BE2C (cell line): ENCODE results near the gene ANO9.
"Not testable (repeated sequence)": the region's sequence is repeated elsewhere in the genome, so short reads cannot be mapped to it uniquely, and the experiment has no call there.

Experiments used
- DNase-seq: peaks from one replicate; pipeline ENCODE4 v3.0.0-alpha.2; 2020
- H3K27me3 ChIP-seq: fragments of 250-450 bp; sonication (Bioruptor Pico); 2 replicates; pipeline ENCODE4 v1.5.1; 2020; ENCODE audit warnings: mild to moderate bottlenecking
- H3K36me3 ChIP-seq: fragments of 250-450 bp; sonication (Bioruptor Pico); 2 replicates; pipeline ENCODE4 v1.5.1; 2020; ENCODE audit warnings: mild to moderate bottlenecking
- H3K4me1 ChIP-seq: fragments of 250-450 bp; sonication (Bioruptor Pico); 2 replicates; pipeline ENCODE4 v1.5.1; 2020
- H3K4me3 ChIP-seq: 2 replicates; pipeline ENCODE4 v1.5.1; 2011; ENCODE audit warnings: low read depth, low read length
- H3K9me3 ChIP-seq: fragments of 250-450 bp; sonication (Bioruptor Pico); 2 replicates; pipeline ENCODE4 v1.5.1; 2020
- TF ChIP-seq, protein P1 (sequence below): IDR thresholded peaks from 2 replicates; pipeline ENCODE4 v1.5.1; 2012; ENCODE audit warnings: mild to moderate bottlenecking, low read depth, low read length

ANO9 gene

DNA sequence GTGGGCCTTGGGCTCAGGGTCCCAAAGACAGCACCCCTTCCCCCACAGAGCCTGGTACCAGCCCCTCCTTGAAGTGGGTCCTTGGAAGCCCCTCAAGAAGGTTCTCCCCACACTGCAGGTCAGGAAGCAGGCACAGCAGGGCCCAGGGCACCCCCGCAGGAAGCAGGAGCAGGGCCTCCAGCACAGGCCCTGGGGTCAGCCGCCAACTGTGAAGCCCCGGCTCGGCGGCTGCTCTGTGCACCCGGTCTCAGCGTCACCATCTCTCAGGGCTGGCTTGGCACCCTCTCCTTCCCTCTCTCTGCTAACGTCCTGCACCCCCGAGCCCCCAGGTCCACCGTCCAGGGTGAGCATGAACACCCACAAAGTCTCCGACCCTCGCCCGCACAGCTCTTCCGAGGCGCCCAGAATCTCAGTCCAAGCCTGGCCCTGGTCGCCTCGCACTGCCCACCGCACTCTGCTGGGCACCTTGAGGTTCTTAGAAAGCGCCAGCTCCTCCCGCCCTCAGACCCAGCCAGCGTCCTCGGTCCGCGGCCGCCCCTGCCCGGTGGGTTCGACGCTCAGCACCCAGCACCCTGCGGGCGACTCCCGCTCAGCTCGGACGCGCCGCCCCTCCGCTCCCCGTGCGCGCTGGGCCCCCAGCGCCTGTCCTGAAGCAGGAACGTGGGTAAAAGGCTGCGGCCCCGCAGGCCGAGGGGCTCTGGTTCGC is 25.6 kb downstream of the ANO9 start:
- H3K4me3 ChIP-seq = no peak overlapping the region
- DNase-seq = no peak

DNA sequence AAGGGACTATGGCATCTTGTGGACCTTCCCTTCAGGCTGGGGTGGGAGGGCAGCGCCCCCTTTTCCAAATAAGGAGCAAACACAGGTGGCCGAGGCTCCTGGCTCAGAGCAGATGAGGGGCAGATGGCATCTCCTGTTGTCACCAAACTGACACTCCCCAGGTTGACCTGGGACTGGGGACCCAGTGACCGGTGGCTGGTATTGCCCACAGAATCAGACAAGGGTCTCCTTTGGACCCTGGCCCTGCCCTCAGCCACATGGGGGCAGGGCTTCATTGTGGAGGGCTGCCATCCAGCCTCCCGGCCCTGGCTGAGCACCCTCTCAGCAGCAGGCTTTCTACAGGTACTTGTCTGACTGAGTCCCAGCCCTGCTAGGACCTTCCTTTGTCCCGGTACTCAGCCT is 26.2 kb downstream of the ANO9 start:
- TF ChIP-seq, protein P1, sequence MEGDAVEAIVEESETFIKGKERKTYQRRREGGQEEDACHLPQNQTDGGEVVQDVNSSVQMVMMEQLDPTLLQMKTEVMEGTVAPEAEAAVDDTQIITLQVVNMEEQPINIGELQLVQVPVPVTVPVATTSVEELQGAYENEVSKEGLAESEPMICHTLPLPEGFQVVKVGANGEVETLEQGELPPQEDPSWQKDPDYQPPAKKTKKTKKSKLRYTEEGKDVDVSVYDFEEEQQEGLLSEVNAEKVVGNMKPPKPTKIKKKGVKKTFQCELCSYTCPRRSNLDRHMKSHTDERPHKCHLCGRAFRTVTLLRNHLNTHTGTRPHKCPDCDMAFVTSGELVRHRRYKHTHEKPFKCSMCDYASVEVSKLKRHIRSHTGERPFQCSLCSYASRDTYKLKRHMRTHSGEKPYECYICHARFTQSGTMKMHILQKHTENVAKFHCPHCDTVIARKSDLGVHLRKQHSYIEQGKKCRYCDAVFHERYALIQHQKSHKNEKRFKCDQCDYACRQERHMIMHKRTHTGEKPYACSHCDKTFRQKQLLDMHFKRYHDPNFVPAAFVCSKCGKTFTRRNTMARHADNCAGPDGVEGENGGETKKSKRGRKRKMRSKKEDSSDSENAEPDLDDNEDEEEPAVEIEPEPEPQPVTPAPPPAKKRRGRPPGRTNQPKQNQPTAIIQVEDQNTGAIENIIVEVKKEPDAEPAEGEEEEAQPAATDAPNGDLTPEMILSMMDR = no peak
- H3K27me3 ChIP-seq = peaks cover 34% of the 10 kb centered on the region
- H3K36me3 ChIP-seq = no peaks in the 10 kb centered on the region
- H3K4me1 ChIP-seq = no peaks in the 10 kb centered on the region
- H3K9me3 ChIP-seq = no peaks in the 10 kb centered on the region
- no peak for DNase-seq
- no peak overlapping the region for H3K4me3 ChIP-seq

More for the DNA sequence above, 25.6 kb downstream of the ANO9 start:
- Histone ChIP-seq H3K9me3 (no peaks in the 10 kb centered on the region), H3K36me3 (no peaks in the 10 kb centered on the region), H3K27me3 (peaks cover 34% of the 10 kb centered on the region), H3K4me1 (no peaks in the 10 kb centered on the region)
- TF ChIP-seq, protein P1 = no peak

DNA sequence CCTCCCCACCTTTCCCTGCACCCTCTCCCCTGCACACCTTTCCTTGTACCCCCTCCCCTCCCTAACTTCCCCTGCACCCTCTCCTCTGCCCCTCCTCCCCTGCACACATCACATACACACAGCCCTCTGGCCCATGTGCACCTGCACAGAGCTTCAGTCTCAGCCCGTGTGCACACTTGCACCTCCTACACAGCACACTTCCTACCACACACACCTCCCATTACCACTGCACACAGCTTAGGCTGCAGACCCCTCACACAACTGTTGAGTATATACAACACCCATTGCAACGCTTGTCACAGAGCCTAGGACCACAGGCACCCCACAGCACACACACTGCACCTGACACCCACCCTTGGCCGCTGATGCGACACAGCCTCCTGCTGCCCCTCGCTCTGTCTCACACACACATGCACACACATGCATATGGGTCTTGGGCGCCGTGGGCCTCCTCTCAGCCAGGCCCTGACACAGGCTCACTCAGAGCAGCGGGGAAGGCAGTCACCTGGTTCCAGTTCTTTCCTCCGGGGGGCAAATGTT is 27.4 kb downstream of the ANO9 start:
- H3K9me3 ChIP-seq = no peaks in the 10 kb centered on the region
- no peaks in the 10 kb centered on the region for H3K36me3 ChIP-seq
- no peaks in the 10 kb centered on the region for H3K4me1 ChIP-seq
- TF ChIP-seq, protein P1 = no peak
- H3K4me3 ChIP-seq = no peak overlapping the region
- DNase-seq = no peak
- peaks cover 34% of the 10 kb centered on the region for H3K27me3 ChIP-seq

DNA sequence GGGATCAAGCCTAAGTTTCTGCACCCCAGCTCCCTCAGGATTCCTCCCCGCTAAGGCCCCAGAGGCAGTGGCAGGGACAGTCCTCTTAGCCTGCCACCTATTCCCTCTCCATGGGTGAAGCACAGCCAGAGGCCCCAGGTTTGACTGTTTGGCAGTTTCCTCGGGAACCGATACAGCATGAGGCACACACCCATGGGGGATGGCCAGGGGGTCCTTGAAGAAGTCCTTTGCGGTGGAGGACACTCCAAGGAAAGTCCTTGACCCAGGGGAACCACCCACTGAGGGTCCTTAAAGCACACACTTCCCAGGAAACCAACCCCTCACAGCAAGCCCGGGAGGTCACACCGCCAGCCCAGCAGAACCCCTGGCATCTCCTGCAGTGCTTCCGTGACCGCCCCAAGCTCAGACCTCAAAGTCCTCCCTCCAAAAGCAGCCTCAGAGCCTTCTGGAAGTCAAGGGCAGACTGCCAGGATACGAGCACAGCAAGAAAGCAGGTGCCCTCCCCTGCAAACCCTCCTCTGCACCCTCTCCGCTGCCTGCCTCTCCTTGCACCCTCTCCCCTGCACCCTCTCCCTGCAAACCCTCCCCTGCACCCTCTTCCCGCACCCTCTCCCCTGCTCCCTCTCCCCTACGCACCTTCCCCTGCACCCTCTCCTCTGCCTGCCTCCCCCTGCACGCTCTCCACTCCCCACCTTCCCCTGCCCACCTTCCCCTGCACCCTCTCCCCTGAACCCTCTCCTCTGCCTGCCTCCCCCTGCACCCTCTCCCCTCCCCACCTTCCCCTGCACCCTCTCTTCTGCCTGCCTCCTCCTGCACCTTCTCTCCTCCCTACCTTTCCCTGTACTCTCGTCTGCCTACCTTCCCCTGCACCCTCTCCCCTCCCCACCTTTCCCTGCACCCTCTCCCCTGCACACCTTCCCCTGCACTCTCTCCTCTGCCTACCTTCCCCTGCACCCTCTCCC is 28.4 kb downstream of the ANO9 start:
- DNase-seq = no peak
- no peaks in the 10 kb centered on the region for H3K36me3 ChIP-seq
- H3K9me3 ChIP-seq = no peaks in the 10 kb centered on the region
- H3K4me3 ChIP-seq = no peak overlapping the region
- no peaks in the 10 kb centered on the region for H3K4me1 ChIP-seq
- peaks cover 33% of the 10 kb centered on the region for H3K27me3 ChIP-seq
- TF ChIP-seq, protein P1 = no peak

DNA sequence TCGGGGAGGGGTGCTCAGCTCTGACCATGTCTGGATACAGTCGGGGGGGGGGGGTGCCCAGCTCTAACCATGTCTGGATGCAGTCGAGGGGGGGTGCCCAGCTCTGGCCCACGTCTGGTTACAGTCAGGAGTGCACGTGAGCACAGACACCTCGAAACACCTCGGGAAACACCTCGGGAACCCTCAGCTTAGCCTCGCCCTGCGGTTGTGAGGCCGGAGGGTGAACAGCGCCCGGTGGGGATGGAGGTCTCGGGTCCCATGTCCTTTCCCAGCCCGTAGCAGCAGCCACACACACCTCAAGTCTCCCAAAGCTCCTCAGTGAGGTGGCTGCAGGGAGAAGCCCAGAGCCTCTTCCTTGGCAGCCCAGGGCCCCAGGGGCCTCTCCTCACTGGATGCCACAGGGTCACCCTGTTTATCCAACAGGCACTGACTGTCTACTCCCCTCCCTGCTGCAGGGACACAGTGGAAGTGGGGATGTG is 29.1 kb downstream of the ANO9 start:
- H3K9me3 ChIP-seq = no peaks in the 10 kb centered on the region
- no peaks in the 10 kb centered on the region for H3K36me3 ChIP-seq
- H3K4me3 ChIP-seq = no peak overlapping the region
- H3K27me3 ChIP-seq = peaks cover 25% of the 10 kb centered on the region
- H3K4me1 ChIP-seq = no peaks in the 10 kb centered on the region
- DNase-seq = no peak
- TF ChIP-seq, protein P1 = no peak

DNA sequence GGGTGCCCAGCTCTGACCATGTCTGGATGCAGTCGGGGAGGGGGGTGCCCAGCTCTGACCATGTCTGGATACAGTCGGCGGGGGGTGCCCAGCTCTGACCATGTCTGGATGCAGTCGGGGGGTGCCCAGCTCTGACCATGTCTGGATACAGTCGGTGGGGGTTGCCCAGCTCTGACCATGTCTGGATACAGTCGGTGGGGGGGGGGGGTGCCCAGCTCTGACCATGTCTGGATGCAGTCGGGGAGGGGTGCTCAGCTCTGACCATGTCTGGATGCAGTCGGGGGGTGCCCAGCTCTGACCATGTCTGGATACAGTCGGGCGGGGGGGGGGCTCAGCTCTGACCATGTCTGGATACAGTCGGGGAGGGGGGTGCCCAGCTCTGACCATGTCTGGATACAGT is 30.3 kb downstream of the ANO9 start:
- not testable (repeated sequence) for H3K9me3 ChIP-seq, H3K4me1 ChIP-seq, H3K4me3 ChIP-seq, H3K36me3 ChIP-seq, DNase-seq
- peaks cover 14% of the 10 kb centered on the region for H3K27me3 ChIP-seq

DNA sequence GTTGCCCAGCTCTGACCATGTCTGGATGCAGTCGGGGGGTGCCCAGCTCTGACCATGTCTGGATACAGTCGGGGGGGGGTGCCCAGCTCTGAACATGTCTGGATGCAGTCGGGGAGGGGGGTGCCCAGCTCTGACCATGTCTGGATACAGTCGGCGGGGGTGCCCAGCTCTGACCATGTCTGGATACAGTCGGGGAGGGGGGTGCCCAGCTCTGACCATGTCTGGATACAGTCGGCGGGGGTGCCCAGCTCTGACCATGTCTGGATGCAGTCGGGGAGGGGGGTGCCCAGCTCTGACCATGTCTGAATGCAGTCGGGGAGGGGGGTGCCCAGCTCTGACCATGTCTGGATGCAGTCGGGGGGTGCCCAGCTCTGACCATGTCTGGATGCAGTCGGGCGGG is 31.1 kb downstream of the ANO9 start:
- not testable (repeated sequence) for H3K36me3 ChIP-seq, H3K4me1 ChIP-seq, H3K4me3 ChIP-seq, DNase-seq, H3K27me3 ChIP-seq, H3K9me3 ChIP-seq
